Measurements from ENCODE around the gene DDAH1. TPM values are rescaled to one million over a fixed set of nuclear protein-coding genes. Genes with fewer than 3 reads are reported as not detected.

The DDAH1 gene
- total and polyA plus RNA-seq, 4 donors = 25.8 to 42.7 (median 31.7) TPM

DNA sequence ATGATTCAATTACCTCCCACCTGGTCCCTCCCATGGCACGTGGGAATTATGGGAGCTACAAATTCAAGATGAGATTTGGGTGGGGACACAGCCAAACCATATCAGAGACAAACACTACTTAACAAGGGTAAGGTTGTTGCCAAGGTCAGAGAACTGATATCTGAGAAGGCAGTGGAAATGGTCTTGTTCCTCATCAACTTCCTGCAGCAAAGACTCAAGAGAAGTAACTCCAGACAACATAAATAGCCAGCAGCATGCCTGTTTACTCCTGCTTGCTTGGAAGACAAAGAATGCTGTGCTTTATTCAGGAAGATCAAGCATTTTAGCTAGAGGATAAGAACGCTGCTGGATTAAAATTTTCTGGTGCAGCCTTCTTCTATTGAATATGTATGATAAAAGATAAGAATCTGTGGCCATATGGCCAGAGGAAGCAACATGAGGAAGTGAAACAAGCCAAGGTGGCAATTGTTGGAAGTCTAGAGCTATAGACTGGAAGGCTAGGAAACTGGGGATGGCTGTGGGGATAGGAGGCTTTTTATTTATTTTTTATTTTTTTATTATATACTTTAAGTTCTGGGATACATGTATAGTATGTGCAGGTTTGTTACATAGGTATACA lies 36.4 kb downstream of the DDAH1 start (continued):
- TF ChIP-seq, protein P1, sequence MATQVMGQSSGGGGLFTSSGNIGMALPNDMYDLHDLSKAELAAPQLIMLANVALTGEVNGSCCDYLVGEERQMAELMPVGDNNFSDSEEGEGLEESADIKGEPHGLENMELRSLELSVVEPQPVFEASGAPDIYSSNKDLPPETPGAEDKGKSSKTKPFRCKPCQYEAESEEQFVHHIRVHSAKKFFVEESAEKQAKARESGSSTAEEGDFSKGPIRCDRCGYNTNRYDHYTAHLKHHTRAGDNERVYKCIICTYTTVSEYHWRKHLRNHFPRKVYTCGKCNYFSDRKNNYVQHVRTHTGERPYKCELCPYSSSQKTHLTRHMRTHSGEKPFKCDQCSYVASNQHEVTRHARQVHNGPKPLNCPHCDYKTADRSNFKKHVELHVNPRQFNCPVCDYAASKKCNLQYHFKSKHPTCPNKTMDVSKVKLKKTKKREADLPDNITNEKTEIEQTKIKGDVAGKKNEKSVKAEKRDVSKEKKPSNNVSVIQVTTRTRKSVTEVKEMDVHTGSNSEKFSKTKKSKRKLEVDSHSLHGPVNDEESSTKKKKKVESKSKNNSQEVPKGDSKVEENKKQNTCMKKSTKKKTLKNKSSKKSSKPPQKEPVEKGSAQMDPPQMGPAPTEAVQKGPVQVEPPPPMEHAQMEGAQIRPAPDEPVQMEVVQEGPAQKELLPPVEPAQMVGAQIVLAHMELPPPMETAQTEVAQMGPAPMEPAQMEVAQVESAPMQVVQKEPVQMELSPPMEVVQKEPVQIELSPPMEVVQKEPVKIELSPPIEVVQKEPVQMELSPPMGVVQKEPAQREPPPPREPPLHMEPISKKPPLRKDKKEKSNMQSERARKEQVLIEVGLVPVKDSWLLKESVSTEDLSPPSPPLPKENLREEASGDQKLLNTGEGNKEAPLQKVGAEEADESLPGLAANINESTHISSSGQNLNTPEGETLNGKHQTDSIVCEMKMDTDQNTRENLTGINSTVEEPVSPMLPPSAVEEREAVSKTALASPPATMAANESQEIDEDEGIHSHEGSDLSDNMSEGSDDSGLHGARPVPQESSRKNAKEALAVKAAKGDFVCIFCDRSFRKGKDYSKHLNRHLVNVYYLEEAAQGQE (IDR thresholded peaks at IDR 0.05) = no peak
- TF ChIP-seq JUND (IDR thresholded peaks at IDR 0.05) = no peak
- TF ChIP-seq YY1 (IDR thresholded peaks at IDR 0.05) = no peak
- TF ChIP-seq, protein P2, sequence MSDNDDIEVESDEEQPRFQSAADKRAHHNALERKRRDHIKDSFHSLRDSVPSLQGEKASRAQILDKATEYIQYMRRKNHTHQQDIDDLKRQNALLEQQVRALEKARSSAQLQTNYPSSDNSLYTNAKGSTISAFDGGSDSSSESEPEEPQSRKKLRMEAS (IDR thresholded peaks at IDR 0.05) = no peak
- no peak for TF ChIP-seq RXRA (IDR thresholded peaks at IDR 0.05)
- TF ChIP-seq HNF4G (IDR thresholded peaks at IDR 0.05) = no peak
- no peak for TF ChIP-seq RAD21 (IDR thresholded peaks at IDR 0.05)

DNA sequence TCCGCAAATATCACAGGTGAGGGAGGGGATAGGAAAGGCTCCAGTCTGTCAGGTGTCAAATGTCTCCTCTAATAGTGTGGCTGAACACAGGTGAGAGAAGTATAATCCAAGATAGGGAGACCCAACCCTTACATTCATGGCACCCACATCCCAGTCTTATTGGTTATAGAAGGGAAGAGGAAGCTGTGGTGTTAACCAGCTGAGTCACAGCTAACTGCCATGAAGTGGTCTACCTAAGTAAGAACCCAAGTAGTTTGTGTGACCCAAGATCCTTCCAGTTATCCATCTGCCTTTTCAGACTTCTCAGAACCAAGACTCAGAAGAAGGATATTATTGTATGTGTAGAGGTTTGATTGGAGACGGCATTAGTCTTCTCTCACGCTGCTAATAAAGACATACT lies 37.1 kb downstream of the DDAH1 start:
- Histone ChIP-seq H3K4me3 (ENCODE audit: low read depth in 1 of 3, low read length in 3 of 3) (no peak overlapping the region), H3K27me3 (ENCODE audit: control insufficient read depth in 4 of 4, insufficient read depth in 4 of 4, low read length in 3 of 4) (no peaks in the 10 kb centered on the region), H3K36me3 (ENCODE audit: control insufficient read depth in 4 of 4, insufficient read depth in 3 of 4, low read depth in 1 of 4, low read length in 3 of 4) (no peaks in the 10 kb centered on the region), H3K27ac (ENCODE audit: low read depth in 1 of 2, low read length in 2 of 2) (peak overlapping the region in 1 of 2 donors; percentile 41), H3K9me3 (ENCODE audit: control insufficient read depth in 4 of 4, low read length in 3 of 4) (no peaks in the 10 kb centered on the region), H3K4me1 (ENCODE audit: control insufficient read depth in 4 of 4, insufficient read depth in 4 of 4, low read length in 3 of 4) (peaks cover 2 to 11% (median 2%) of the 10 kb centered on the region in 4 donors), H3K9ac (ENCODE audit: low read depth in 1 of 2, low read length in 2 of 2) (no peak overlapping the region)
- no peak for DNase-seq (ENCODE audit: low spot score)
- 96% methylated on average over 3 of the region's 3 CpGs for WGBS
- TF ChIP-seq, protein P1 (IDR thresholded peaks at IDR 0.05) = no peak
- TF ChIP-seq NR2F2 (IDR thresholded peaks at IDR 0.05) (no peak), RXRA (IDR thresholded peaks at IDR 0.05) (no peak), RAD21 (IDR thresholded peaks at IDR 0.05) (no peak), GABPA (IDR thresholded peaks at IDR 0.05 in 1 of 2, conservative IDR thresholded peaks at IDR 0.05 in 1 of 2) (no peak), YY1 (IDR thresholded peaks at IDR 0.05) (no peak), HNF4G (IDR thresholded peaks at IDR 0.05) (no peak), FOXA2 (IDR thresholded peaks at IDR 0.05) (no peak), JUND (IDR thresholded peaks at IDR 0.05) (no peak), SP1 (IDR thresholded peaks at IDR 0.05) (no peak), EGR1 (IDR thresholded peaks at IDR 0.05; ENCODE audit: low read depth in 2 of 2) (no peak), FOXA1 (IDR thresholded peaks at IDR 0.05) (no peak), TAF1 (conservative IDR thresholded peaks at IDR 0.05) (no peak)
- TF ChIP-seq, protein P2 (IDR thresholded peaks at IDR 0.05) = no peak
- TF ChIP-seq, protein P3, sequence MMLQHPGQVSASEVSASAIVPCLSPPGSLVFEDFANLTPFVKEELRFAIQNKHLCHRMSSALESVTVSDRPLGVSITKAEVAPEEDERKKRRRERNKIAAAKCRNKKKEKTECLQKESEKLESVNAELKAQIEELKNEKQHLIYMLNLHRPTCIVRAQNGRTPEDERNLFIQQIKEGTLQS (IDR thresholded peaks at IDR 0.05) = no peak
- TF ChIP-seq, protein P4, sequence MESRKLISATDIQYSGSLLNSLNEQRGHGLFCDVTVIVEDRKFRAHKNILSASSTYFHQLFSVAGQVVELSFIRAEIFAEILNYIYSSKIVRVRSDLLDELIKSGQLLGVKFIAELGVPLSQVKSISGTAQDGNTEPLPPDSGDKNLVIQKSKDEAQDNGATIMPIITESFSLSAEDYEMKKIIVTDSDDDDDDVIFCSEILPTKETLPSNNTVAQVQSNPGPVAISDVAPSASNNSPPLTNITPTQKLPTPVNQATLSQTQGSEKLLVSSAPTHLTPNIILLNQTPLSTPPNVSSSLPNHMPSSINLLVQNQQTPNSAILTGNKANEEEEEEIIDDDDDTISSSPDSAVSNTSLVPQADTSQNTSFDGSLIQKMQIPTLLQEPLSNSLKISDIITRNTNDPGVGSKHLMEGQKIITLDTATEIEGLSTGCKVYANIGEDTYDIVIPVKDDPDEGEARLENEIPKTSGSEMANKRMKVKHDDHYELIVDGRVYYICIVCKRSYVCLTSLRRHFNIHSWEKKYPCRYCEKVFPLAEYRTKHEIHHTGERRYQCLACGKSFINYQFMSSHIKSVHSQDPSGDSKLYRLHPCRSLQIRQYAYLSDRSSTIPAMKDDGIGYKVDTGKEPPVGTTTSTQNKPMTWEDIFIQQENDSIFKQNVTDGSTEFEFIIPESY (IDR thresholded peaks at IDR 0.05) = no peak
- TF ChIP-seq, protein P5, sequence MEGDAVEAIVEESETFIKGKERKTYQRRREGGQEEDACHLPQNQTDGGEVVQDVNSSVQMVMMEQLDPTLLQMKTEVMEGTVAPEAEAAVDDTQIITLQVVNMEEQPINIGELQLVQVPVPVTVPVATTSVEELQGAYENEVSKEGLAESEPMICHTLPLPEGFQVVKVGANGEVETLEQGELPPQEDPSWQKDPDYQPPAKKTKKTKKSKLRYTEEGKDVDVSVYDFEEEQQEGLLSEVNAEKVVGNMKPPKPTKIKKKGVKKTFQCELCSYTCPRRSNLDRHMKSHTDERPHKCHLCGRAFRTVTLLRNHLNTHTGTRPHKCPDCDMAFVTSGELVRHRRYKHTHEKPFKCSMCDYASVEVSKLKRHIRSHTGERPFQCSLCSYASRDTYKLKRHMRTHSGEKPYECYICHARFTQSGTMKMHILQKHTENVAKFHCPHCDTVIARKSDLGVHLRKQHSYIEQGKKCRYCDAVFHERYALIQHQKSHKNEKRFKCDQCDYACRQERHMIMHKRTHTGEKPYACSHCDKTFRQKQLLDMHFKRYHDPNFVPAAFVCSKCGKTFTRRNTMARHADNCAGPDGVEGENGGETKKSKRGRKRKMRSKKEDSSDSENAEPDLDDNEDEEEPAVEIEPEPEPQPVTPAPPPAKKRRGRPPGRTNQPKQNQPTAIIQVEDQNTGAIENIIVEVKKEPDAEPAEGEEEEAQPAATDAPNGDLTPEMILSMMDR (IDR thresholded peaks at IDR 0.05; ENCODE audit: low read depth, low read length, missing input control) = no peak
